ENCODE data around the gene CPVL. TPM values are rescaled to one million over a fixed set of nuclear protein-coding genes. Genes with fewer than 3 reads are reported as not detected.

Gene CPVL
- total and polyA plus RNA-seq, 2 experiments from 2014 or later: 31.9 to 37.8 TPM

- Mint-ChIP-seq H3K4me1 (peaks cover 2% of the 10 kb centered on the region; the same call in 1 of the 3 replicates), H3K36me3 (ENCODE audit: low read depth) (no peaks in the 10 kb centered on the region)
- H3K27ac ChIP-seq (ENCODE audit: low read depth): no peak overlapping the region
These were observed 82.5 kb downstream of the CPVL start for GRCh38 chr7:29063872-29064271.

GRCh38 chr7:29063236-29063635 is 83.1 kb downstream of the CPVL start:
- ATAC-seq (no peak), DNase-seq (ENCODE audit: low spot score) (no peak)
- H3K4me1 Mint-ChIP-seq: peaks cover 2% of the 10 kb centered on the region; the same call in 1 of the 3 replicates
- Histone ChIP-seq H2AFZ (no peak overlapping the region), H3K4me1 (ENCODE audit: insufficient read depth) (no peaks in the 10 kb centered on the region), H3K27ac (ENCODE audit: low read depth) (no peak overlapping the region), H3F3A (replicated peaks; ENCODE audit: low read depth) (no peaks in the 10 kb centered on the region), H3K9me2 (ENCODE audit: insufficient read depth) (no peaks in the 10 kb centered on the region), H3K27me3 (ENCODE audit: insufficient read depth) (no peaks in the 10 kb centered on the region), H3K4me2 (no peak overlapping the region), H3K4me3 (no peak overlapping the region), H3K79me2 (replicated peaks; ENCODE audit: insufficient read depth) (no peaks in the 10 kb centered on the region), H3K36me3 (ENCODE audit: insufficient read depth) (no peaks in the 10 kb centered on the region), H4K20me1 (replicated peaks; ENCODE audit: insufficient read depth) (no peaks in the 10 kb centered on the region)
- no peaks in the 10 kb centered on the region for H3K27me3 Mint-ChIP-seq (ENCODE audit: insufficient read depth, low read depth, poor library complexity)
- no peaks in the 10 kb centered on the region for H3K36me3 Mint-ChIP-seq (ENCODE audit: low read depth)
- no peak overlapping the region for H3K4me3 Mint-ChIP-seq
- no peak overlapping the region for H3K27ac Mint-ChIP-seq
- no peaks in the 10 kb centered on the region for H3K9me3 Mint-ChIP-seq
- TF ChIP-seq STAT1 (IDR thresholded peaks at IDR 0.05; ENCODE audit: unreplicated experiment) (no peak), NANOG (IDR thresholded peaks at IDR 0.05; ENCODE audit: borderline replicate concordance) (no peak), ETS1 (IDR thresholded peaks at IDR 0.05) (no peak), EZH2phosphoT487 (IDR thresholded peaks at IDR 0.05; ENCODE audit: unreplicated experiment) (no peak), EZH2 (IDR thresholded peaks at IDR 0.05; ENCODE audit: low read depth, unreplicated experiment) (no peak), CTCF (conservative IDR thresholded peaks at IDR 0.05; ENCODE audit: low read depth in 2 of 2) (no peak)

More at GRCh38 chr7:29063872-29064271, 82.5 kb downstream of the CPVL start:
- no peaks in the 10 kb centered on the region for H3K9me3 Mint-ChIP-seq
- H3K27me3 ChIP-seq (ENCODE audit: insufficient read depth): no peaks in the 10 kb centered on the region
- no peak overlapping the region for H3K4me2 ChIP-seq
- TF ChIP-seq ZNF114 (CRISPR knock-in tag; IDR thresholded peaks at IDR 0.05): no peak
- no peak for TF ChIP-seq CTCF (conservative IDR thresholded peaks at IDR 0.05; ENCODE audit: low read depth in 2 of 2)
- no peak for TF ChIP-seq CREB1 (CRISPR knock-in tag; IDR thresholded peaks at IDR 0.05; ENCODE audit: low read depth)
- TF ChIP-seq EZH2 (IDR thresholded peaks at IDR 0.05; ENCODE audit: low read depth, unreplicated experiment): no peak
- TF ChIP-seq ZNF331 (CRISPR knock-in tag; IDR thresholded peaks at IDR 0.05; ENCODE audit: low read depth): no peak
- no peak for TF ChIP-seq NANOG (IDR thresholded peaks at IDR 0.05; ENCODE audit: borderline replicate concordance)
- no peak for TF ChIP-seq EZH2phosphoT487 (IDR thresholded peaks at IDR 0.05; ENCODE audit: unreplicated experiment)
- no peak overlapping the region for H3K4me3 Mint-ChIP-seq
- no peak overlapping the region for H3K27ac Mint-ChIP-seq
- H3F3A ChIP-seq (replicated peaks; ENCODE audit: low read depth): no peaks in the 10 kb centered on the region
- no peaks in the 10 kb centered on the region for H4K20me1 ChIP-seq (replicated peaks; ENCODE audit: insufficient read depth)
- DNase-seq (ENCODE audit: low spot score): no peak
- no peaks in the 10 kb centered on the region for H3K27me3 Mint-ChIP-seq (ENCODE audit: insufficient read depth, low read depth, poor library complexity)
- H2AFZ ChIP-seq: no peak overlapping the region
- H3K4me3 ChIP-seq: no peak overlapping the region
- H3K9me2 ChIP-seq (ENCODE audit: insufficient read depth): no peaks in the 10 kb centered on the region
- no peaks in the 10 kb centered on the region for H3K36me3 ChIP-seq (ENCODE audit: insufficient read depth)
- no peak for ATAC-seq
- no peaks in the 10 kb centered on the region for H3K4me1 ChIP-seq (ENCODE audit: insufficient read depth)
- H3K79me2 ChIP-seq (replicated peaks; ENCODE audit: insufficient read depth): no peaks in the 10 kb centered on the region
